HUES48 (cell line): ENCODE measurements around the gene NHEJ1.

Experiments used
- H3K27ac ChIP-seq: one replicate; pipeline ENCODE4 v1.7.0; 2013; ENCODE audit warnings: low read depth, low read length, inconsistent platforms
- H3K27me3 ChIP-seq: 2 replicates; pipeline ENCODE4 v1.6.1; 2013; ENCODE audit warnings: mild to moderate bottlenecking, low read length; ENCODE audit not compliant: control insufficient read depth, insufficient read depth
- H3K36me3 ChIP-seq: 2 replicates; pipeline ENCODE4 v1.6.1; 2013; ENCODE audit warnings: low read length; ENCODE audit not compliant: control insufficient read depth, insufficient read depth
- H3K4me1 ChIP-seq: 2 replicates; pipeline ENCODE4 v1.6.1; 2013; ENCODE audit warnings: mild to moderate bottlenecking, low read length; ENCODE audit not compliant: control insufficient read depth, insufficient read depth
- H3K4me3 ChIP-seq: 2 replicates; pipeline ENCODE4 v1.5.1; 2013; ENCODE audit warnings: mild to moderate bottlenecking, low read depth, low read length
- H3K9ac ChIP-seq: 2 replicates; pipeline ENCODE4 v1.6.1; 2013; ENCODE audit warnings: mild to moderate bottlenecking, low read depth, low read length, moderate library complexity
- H3K9me3 ChIP-seq: 2 replicates; pipeline ENCODE4 v1.6.1; 2013; ENCODE audit warnings: low read length; ENCODE audit not compliant: control insufficient read depth, insufficient read depth

The NHEJ1 gene

DNA sequence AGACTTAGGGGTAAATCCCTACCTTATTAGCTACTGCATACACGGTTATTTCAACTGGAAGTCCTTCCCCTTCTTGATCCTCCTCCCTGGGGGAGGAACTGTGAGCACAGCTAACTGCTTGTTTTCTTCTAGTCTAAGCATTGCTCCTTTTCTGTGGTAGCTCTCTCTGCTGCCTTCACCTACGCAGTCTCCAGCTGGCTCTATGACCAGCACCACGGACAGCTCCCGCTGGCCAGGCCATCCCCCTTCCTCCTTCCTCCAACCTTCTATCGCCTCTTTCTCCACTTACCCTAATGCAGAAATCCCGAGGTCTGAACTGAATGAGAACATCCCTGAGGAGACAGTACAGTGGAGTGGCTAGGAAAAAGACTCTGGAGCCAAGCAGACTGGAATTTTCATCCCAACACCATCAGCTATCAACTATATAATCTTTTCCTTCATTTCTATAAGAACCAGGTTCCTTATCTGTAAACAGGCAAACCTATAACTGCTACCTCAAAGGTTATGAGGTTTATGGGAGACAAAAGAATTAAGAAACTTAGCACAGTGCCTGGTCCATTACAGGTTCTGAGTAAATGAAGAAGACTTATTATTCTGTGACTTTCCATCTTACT lies 114.6 kb downstream of the NHEJ1 start:
- no peak overlapping the region for H3K27ac ChIP-seq

DNA sequence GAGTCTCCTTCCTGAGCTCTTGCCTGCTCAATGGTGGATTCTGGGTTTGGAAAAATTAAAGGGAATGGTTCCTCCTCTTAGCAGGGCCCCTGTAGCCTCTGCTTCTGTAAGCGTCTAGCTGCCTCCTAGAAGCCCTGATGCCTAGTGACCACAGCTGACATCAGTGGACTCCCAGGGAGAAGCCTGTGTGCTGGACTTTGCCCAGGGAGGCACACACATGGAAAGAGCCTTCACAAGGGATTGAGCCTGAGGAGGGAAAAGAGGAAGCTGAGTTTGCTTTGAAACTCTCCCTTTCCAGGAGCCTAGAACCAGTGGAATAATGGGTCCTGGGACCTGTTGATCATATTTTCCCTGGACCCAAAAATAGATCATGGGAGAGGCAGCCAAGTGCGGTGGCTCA lies 117.9 kb downstream of the NHEJ1 start:
- Histone ChIP-seq H3K9me3 (no peaks in the 10 kb centered on the region), H3K4me3 (no peak overlapping the region), H3K36me3 (no peaks in the 10 kb centered on the region), H3K9ac (no peak overlapping the region), H3K4me1 (no peaks in the 10 kb centered on the region), H3K27ac (no peak overlapping the region), H3K27me3 (peaks cover 21% of the 10 kb centered on the region)

More for the DNA sequence above, 114.6 kb downstream of the NHEJ1 start:
- H3K27me3 ChIP-seq = peaks cover 26% of the 10 kb centered on the region
- H3K4me3 ChIP-seq = no peak overlapping the region
- H3K36me3 ChIP-seq = no peaks in the 10 kb centered on the region
- no peaks in the 10 kb centered on the region for H3K9me3 ChIP-seq
- no peak overlapping the region for H3K9ac ChIP-seq
- no peaks in the 10 kb centered on the region for H3K4me1 ChIP-seq

DNA sequence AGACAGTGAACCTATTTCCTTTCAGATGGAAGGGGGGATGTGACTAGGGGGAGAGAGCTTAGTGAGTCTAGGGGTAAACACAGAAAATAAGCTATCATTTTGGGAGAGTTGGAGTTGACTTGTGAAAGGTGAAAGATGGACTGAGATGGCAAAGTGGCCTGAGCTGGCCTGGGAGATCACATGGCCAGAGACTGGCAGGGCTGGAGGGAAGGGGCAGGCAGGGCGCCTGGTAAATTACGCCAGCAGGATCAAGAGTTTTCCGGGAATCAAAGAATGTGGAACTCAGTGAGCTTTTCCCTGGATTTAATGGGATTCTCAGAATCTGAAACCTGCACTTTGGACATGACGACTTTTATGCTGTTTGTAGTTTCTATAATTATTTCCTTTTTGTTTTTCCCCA lies 118.5 kb downstream of the NHEJ1 start:
- Histone ChIP-seq H3K9ac (no peak overlapping the region), H3K27me3 (peaks cover 15% of the 10 kb centered on the region), H3K4me3 (no peak overlapping the region), H3K36me3 (no peaks in the 10 kb centered on the region), H3K9me3 (no peaks in the 10 kb centered on the region), H3K27ac (no peak overlapping the region), H3K4me1 (no peaks in the 10 kb centered on the region)

DNA sequence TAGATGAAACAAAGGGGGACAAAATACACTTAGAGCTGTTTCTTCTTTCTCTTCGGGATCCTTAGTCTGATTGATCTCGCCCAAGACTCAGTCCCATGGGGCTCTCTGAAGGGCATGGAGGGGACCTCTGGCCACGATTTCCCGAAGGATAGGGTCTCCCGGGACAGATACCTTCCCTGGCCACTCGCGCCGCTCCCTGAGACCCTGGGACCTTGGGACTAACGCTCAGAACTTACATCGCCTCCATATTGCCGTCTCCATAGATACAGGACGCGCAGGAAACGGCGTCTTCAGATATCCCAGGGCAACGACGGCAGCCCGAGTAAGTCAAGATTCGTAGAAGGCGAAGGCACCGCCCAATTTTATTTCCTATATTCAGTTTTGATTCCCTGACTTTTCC lies 119.4 kb downstream of the NHEJ1 start, which contains the start of gene CFAP65:
Gene CFAP65 (minus strand): TSS at position 265 of the 400 bp plus-strand sequence. CDS start 2,468 bp downstream, outside the sequence.
- Histone ChIP-seq H3K27me3 (peaks cover 10% of the 10 kb centered on the region; the same call in 1 of the 2 replicates), H3K4me3 (peak within 1 kb of the TSS; percentile 68), H3K36me3 (no peaks in the 10 kb centered on the region), H3K4me1 (no peaks in the 10 kb centered on the region), H3K27ac (no peak within 1 kb of the TSS), H3K9me3 (no peaks in the 10 kb centered on the region), H3K9ac (no peak within 1 kb of the TSS)

DNA sequence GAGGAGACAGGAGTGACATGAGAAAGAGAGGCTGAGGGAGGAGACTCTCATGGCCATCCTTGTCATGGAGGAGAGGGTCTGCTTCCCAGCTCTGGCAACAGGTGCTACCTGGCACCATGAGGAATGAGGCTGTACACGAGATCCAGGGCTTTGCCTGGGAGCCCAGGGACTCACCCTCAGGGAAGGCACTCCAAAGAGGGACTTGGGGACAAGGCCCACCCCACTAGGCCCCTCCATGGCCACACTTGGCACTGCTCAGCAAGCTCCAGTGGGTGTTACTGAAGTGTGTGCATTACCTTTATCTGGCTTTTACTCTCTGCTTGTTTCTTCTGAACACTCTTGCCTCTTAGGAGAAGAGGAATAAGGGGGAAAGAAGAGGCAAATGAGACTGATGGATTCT lies 122.0 kb downstream of the NHEJ1 start:
- H3K27me3 ChIP-seq = peaks cover 10% of the 10 kb centered on the region; the same call in 1 of the 2 replicates
- no peak overlapping the region for H3K9ac ChIP-seq
- no peaks in the 10 kb centered on the region for H3K9me3 ChIP-seq
- no peak overlapping the region for H3K4me3 ChIP-seq
- no peaks in the 10 kb centered on the region for H3K36me3 ChIP-seq
- no peak overlapping the region for H3K27ac ChIP-seq
- H3K4me1 ChIP-seq = no peaks in the 10 kb centered on the region

- no peak overlapping the region for H3K4me3 ChIP-seq
- H3K4me1 ChIP-seq = no peaks in the 10 kb centered on the region
- H3K9me3 ChIP-seq = no peaks in the 10 kb centered on the region
- H3K36me3 ChIP-seq = no peaks in the 10 kb centered on the region
- H3K9ac ChIP-seq = no peak overlapping the region
- peaks cover 9% of the 10 kb centered on the region; the same call in 1 of the 2 replicates for H3K27me3 ChIP-seq
- H3K27ac ChIP-seq = no peak overlapping the region
Observed at GRCh38 chr2:219037783-219038499, 122.7 kb downstream of the NHEJ1 start.

DNA sequence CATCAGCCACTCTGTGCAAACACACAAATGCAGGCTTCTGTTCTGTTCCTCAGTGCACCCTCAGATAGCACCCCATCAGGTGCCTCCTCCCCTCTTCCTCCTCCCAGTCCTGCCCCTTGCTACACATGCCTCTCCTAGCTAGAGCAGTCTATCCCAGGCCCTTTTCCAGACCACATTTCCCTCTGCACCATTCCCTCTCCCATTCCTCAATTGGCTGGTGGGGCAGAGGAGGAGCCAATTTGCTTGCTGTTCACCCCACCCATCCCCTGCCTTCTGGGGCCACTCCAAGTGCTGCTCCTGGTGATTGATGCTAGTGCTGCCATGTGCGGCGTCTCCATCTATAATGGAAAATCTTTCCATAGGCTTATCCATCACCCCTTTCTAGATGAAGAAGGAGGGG lies 124.7 kb downstream of the NHEJ1 start:
- Histone ChIP-seq H3K4me3 (no peak overlapping the region), H3K4me1 (no peaks in the 10 kb centered on the region), H3K9me3 (no peaks in the 10 kb centered on the region), H3K9ac (no peak overlapping the region), H3K27me3 (peaks cover 8% of the 10 kb centered on the region; the same call in 1 of the 2 replicates), H3K36me3 (no peaks in the 10 kb centered on the region), H3K27ac (no peak overlapping the region)

DNA sequence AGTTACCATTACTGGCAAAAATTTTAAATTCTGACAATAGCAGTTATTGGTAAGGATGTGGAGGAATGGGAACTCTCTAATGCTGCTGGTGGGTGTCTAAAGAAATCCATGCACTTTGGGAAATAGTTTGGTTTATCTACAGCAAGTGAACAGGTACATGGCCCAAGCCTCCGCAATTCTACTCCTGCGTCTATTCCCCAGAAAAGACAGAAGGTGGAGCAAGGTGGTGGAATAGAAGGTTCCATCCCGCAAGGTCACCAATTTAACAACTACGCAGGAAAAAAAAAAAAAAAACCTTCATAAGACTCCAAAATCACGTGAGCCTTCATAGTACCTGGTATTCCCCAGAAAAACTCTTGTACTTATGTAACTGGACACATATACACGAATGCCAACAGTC lies 125.8 kb downstream of the NHEJ1 start:
- H3K27ac ChIP-seq = no peak overlapping the region
- peaks cover 8% of the 10 kb centered on the region; the same call in 1 of the 2 replicates for H3K27me3 ChIP-seq
- no peaks in the 10 kb centered on the region for H3K36me3 ChIP-seq
- H3K4me3 ChIP-seq = no peak overlapping the region
- H3K9me3 ChIP-seq = no peaks in the 10 kb centered on the region
- no peak overlapping the region for H3K9ac ChIP-seq
- H3K4me1 ChIP-seq = no peaks in the 10 kb centered on the region

GRCh38 chr2:219032051-219032745 lies 128.4 kb downstream of the NHEJ1 start:
- Histone ChIP-seq H3K4me1 (no peaks in the 10 kb centered on the region), H3K4me3 (no peak overlapping the region), H3K9ac (no peak overlapping the region), H3K36me3 (no peaks in the 10 kb centered on the region), H3K27me3 (no peaks in the 10 kb centered on the region), H3K27ac (no peak overlapping the region), H3K9me3 (no peaks in the 10 kb centered on the region)

GRCh38 chr2:219031005-219031738 lies 129.4 kb downstream of the NHEJ1 start:
- no peak overlapping the region for H3K9ac ChIP-seq
- no peaks in the 10 kb centered on the region for H3K4me1 ChIP-seq
- H3K27me3 ChIP-seq = no peaks in the 10 kb centered on the region
- no peaks in the 10 kb centered on the region for H3K9me3 ChIP-seq
- no peak overlapping the region for H3K4me3 ChIP-seq
- H3K27ac ChIP-seq = no peak overlapping the region
- H3K36me3 ChIP-seq = no peaks in the 10 kb centered on the region
